Measurements from ENCODE around the gene SAPCD1.

The SAPCD1 gene

DNA sequence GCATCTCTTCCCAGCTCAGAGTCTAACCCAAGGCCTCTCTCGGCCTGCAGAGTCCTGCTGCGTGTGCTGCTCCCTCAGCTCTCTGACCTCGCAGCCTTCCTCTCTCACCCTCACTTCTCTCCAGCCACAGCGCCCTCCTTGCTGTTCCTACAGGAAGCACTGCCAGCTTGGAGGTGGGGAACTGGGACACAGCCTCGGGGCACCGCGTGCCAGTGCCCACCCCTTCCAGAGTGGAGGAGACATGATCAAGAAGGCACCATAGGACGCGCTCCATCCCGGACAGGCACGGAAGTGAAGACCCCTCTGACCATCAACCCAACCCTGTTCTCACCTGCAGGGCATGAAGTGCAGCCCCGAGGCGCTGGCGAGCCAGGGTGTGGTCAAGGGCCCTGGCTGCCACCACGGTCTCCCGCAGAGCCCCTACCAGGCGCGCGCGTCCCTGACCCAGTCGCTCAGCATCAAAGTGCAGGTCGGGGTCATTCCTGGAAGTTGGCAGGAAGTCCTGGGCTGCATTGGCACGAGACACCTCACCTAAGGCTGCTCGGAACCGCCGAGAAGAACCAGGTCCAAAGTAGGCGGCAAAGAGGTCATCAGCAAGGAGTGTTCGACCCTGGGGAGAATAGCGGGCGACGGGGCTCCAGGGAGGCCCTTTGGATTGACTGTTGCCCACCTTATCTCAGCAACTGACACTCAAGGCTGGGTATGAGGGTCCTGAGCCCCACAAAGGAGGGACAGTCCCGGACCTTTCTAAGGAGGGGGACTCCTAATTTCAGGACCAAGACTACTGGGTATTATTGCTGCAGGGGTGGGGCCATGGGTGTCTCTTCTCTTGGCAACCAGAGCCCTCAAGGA is 13.4 kb downstream of the SAPCD1 start:
- no peak overlapping the region for H3K4me3 Mint-ChIP-seq
- peaks cover 41% of the 10 kb centered on the region for H3K36me3 Mint-ChIP-seq (ENCODE audit: low read depth)
- peak overlapping the region; percentile 71 for H3K27ac Mint-ChIP-seq
- H3K27me3 Mint-ChIP-seq = no peaks in the 10 kb centered on the region
- H3K4me1 Mint-ChIP-seq (ENCODE audit: low read depth) = peaks cover 53% of the 10 kb centered on the region
- peaks cover 5% of the 10 kb centered on the region for H3K9me3 Mint-ChIP-seq
- DNase-seq = no peak

DNA sequence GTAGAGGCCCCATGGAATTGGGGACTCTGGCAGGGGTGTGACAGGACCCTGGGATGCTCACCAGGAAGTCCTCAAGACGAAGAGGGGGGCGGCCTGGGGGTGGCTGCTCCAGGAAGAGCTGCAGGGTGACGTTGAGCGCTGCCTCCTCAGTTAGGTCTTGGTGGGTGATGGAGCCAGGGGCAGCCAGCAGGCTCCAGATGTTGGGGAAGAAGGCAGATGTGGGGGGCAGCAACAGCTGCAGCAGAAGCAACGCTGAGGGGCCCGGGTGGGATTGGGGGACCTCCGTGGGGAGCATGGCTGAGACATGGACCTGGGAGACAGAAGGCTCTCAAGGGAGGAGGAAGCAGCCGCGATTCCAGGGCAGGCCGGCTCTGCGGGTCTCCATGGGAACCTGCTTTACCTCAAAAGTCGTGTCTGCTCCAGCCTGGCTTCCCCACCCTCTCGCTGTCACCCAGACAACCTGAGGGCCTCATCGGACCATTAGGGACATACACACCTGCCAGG is 14.1 kb downstream of the SAPCD1 start:
- H3K36me3 Mint-ChIP-seq (ENCODE audit: low read depth) = peaks cover 44% of the 10 kb centered on the region
- peaks cover 47% of the 10 kb centered on the region for H3K4me1 Mint-ChIP-seq (ENCODE audit: low read depth)
- no peak for DNase-seq
- peaks cover under 1% of the 10 kb centered on the region for H3K9me3 Mint-ChIP-seq
- peak overlapping the region; percentile 71 for H3K27ac Mint-ChIP-seq
- H3K27me3 Mint-ChIP-seq = no peaks in the 10 kb centered on the region
- peak overlapping the region; percentile 29 for H3K4me3 Mint-ChIP-seq

DNA sequence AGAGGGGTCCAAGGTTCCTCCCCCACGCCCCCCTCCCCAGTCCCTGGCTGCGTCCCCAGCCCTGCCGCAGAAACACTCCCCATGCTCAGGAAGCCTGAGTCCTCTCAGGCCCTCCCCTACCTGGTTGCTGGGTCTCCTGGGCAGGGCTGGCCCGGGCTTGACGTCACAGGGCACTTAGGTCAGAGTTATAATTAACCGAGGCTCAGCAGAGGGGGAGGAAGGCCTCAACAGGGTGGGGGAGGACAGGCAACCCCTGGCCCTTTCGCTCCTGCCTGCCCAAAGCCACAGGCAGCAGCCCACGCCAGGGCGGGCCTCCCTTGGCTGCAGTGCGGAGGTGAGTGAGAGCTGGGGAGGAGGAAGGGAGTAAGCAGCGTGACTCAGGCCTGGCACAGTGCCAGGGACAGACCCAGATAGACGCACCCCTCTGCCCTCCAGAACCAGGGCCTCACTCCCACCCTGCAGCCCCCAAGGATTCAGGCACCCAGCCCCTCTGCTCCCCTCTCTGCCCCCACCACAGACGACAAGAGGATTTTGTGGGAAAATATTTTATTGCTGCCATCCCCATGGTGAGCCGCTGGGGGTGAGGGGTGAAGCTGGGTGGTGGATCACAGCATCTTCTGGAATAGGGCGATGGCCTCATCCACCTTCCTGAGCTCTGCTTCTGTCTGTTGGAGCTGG is 14.7 kb downstream of the SAPCD1 start, which contains the start of gene VWA7:
VWA7 (minus strand) TSS at position 340 of the 678 bp plus-strand sequence. CDS start 549 bp downstream, outside the sequence.
- DNase-seq = peak; percentile 85
- no peaks in the 10 kb centered on the region for H3K27me3 Mint-ChIP-seq
- peak within 1 kb of the TSS; percentile 46 for H3K4me3 Mint-ChIP-seq
- H3K27ac Mint-ChIP-seq = peak within 1 kb of the TSS; percentile 71
- peaks cover 50% of the 10 kb centered on the region for H3K36me3 Mint-ChIP-seq (ENCODE audit: low read depth)
- H3K4me1 Mint-ChIP-seq (ENCODE audit: low read depth) = peaks cover 44% of the 10 kb centered on the region
- no peaks in the 10 kb centered on the region for H3K9me3 Mint-ChIP-seq

DNA sequence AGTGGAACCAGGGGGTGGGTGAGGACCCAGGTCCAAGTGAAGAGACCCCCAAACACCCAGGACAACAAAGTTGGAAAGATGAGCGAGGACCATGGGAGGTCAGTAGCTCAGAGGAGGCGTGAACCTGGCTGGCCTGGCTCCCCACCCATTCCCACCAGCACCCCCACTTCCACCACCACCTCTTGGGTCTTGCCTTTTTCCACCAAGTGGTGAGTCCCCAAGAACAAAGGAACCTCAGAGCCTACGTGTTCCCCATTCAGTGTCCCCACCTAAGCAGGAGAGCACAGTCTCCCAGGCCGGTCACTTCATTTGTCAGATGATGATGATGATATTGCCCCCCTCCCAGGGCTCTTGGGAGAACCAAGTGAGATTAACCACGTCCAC is 15.2 kb downstream of the SAPCD1 start:
- Mint-ChIP-seq H3K27me3 (no peaks in the 10 kb centered on the region), H3K9me3 (no peaks in the 10 kb centered on the region), H3K4me1 (ENCODE audit: low read depth) (peaks cover 41% of the 10 kb centered on the region), H3K4me3 (no peak overlapping the region), H3K36me3 (ENCODE audit: low read depth) (peaks cover 55% of the 10 kb centered on the region), H3K27ac (peak overlapping the region; percentile 71)
- DNase-seq = no peak

DNA sequence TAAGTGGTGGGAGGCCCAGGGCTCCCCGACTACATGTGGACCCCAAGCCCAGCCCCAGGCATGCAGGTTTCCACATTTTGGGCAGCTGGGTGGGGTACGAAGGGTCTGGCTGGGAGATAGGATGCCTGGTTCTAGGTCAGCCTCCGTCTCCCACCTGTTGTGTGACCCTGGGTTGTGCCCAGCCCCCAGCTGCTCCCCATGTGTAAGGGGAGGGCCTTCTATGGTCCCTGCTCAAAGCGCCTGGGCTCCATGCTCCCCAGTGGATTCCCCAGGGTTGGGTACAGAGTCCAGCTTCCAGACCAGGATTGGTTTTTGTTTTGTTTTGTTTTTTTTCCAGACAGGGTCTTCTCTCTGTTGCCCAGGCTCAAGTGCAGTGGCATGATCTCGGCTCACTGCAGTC is 15.7 kb downstream of the SAPCD1 start:
- H3K27ac Mint-ChIP-seq = peak overlapping the region; percentile 71
- H3K9me3 Mint-ChIP-seq = no peaks in the 10 kb centered on the region
- peaks cover 35% of the 10 kb centered on the region for H3K4me1 Mint-ChIP-seq (ENCODE audit: low read depth)
- peaks cover 60% of the 10 kb centered on the region for H3K36me3 Mint-ChIP-seq (ENCODE audit: low read depth)
- H3K4me3 Mint-ChIP-seq = no peak overlapping the region
- no peaks in the 10 kb centered on the region for H3K27me3 Mint-ChIP-seq
- no peak for DNase-seq

DNA sequence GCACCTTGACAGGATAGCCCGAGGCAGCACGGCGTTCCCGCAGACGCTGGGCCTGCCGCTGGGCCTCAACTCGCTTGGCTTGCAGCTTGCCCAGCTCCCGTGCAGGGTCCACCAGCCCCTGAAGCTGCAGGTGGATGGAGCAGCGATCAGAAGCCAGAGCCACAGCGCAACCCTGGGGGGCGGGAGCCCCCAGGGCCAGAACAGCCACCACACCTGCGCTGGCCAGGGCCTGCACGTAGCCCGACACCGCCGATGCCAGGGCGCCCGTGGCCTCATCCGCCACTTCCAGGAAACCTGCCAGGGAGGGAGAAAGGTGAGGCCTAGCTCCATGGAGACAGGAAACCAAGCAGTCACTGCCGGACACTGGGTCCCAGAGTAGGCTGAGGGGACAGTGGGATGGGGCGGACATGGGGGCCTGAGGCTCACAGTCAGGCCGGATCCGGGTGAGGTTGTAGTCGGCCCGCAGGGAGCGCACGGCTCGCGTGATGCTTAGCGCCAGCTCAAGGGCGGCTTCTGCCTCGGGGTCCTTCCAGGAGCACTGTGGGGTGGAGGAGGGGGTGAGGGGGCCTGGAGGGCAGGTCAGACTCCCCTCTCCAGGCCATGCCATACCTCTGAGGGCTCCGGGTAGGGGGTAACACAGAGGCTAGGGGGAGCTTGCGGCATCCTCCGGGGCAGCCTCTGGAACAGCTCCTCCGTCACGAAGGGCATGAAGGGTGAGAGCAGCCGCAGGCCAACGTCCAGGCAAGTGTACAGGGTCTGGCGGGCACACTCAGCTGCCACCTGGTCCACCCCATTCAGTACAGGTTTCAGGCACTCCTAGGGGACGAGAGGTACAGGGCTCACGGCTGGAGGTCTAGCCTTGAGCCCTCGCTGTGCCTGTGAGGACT is 16.8 kb downstream of the SAPCD1 start:
- Mint-ChIP-seq H3K4me3 (no peak overlapping the region), H3K36me3 (ENCODE audit: low read depth) (peaks cover 70% of the 10 kb centered on the region), H3K9me3 (no peaks in the 10 kb centered on the region), H3K4me1 (ENCODE audit: low read depth) (peaks cover 30% of the 10 kb centered on the region), H3K27me3 (no peaks in the 10 kb centered on the region), H3K27ac (no peak overlapping the region)
- no peak for DNase-seq

DNA sequence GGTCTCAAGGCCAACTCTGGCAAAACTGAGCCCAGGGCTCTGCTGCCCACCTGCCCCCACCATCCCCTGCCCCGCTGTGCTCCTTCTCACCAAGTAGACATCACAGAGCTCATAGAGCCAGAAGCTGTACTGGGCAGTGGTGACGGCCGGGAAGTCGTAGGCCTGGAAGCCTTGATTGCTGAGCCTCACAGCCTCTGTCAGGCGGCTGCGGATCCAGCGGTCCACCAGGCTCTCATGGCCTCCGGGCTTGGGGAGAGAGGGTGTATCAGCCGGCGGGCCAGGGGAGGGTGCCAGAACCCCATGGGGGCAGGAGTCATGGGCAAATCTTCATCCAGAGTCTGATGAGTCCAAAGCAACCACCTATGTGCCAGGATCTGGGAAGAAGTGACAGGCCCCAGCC is 17.5 kb downstream of the SAPCD1 start:
- H3K36me3 Mint-ChIP-seq (ENCODE audit: low read depth) = peaks cover 76% of the 10 kb centered on the region
- no peak overlapping the region for H3K4me3 Mint-ChIP-seq
- H3K9me3 Mint-ChIP-seq = no peaks in the 10 kb centered on the region
- no peaks in the 10 kb centered on the region for H3K27me3 Mint-ChIP-seq
- H3K4me1 Mint-ChIP-seq (ENCODE audit: low read depth) = peaks cover 29% of the 10 kb centered on the region
- H3K27ac Mint-ChIP-seq = no peak overlapping the region
- no peak for DNase-seq

DNA sequence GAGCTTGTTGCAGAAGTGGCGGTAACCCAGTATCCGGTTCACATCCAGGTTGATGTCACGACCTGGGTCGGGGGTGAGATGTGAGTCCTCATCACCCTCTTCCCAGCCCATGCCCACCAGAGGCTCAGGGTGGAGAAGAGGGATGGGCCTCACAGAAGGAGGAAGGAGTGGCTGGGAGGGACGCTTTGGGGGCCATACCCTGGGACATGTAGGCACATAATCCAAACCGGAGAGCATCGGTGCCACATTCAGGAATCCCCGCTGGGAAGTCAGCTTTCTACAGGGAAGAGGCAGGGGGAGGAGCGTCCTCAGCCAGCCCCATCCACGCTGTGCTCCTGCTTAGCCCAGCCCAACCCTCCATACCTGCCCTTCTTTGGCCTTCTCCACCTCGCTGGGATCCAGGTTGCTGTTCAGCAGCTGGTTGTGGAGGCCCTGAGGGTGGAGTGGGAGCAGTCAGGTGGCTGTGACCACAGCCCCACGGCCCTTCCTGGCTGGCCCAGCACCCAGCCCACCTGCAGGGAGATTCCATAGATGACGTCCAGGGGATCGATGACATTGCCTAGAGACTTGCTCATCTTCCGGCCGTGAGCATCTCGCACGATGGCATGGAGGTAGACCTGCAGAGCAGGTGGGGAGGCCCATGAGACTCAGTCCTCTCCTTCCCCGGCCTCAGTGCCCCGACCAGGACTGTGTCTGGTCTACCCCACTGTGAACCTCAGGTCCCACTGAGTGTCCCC is 18.2 kb downstream of the SAPCD1 start:
- Mint-ChIP-seq H3K9me3 (no peaks in the 10 kb centered on the region), H3K36me3 (ENCODE audit: low read depth) (peaks cover 84% of the 10 kb centered on the region), H3K27ac (peak overlapping the region; percentile 57), H3K4me1 (ENCODE audit: low read depth) (peaks cover 23% of the 10 kb centered on the region), H3K27me3 (no peaks in the 10 kb centered on the region), H3K4me3 (no peak overlapping the region)
- no peak for DNase-seq

DNA sequence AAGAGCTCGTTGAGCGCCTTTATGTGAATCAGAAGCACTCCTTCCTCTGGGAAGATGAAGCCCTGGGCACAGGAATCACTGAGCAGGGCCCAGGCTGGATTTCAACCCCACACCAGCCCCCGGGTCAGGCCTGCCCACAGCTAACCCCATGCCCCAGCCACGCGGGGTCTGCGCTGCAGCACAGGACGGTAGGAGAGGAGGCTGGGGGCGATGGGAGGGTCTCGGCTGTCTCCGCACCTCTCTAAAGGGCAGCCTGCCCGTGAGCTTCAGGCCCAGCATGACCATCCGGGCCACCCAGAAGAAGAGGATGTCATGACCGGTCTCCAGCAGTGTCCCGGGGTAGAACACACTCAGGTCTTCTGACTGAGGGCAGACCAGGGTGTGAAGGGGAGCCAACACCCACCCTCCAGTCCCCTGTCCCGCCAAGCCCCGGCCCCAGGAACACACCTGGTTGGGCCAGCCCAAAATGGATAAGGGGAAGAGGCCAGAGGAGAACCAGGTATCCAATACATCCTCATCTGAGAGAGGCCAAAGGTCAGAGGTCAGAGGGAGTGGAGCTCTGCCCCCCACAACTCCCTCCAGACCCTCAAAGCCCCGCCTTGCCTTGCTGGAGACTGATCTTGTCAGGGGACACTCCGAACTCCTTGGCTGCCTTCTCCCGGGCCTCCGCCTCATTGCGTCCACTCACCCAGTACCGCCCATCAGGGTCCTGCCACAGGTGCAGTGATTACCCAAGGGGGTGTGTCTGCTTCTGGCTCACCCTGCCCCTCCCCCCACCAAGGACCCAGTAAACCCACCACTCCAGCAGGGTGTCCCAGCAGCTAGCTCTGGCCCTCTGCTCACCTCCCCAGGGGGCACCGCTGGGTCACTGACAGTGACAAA is 19.0 kb downstream of the SAPCD1 start:
- Mint-ChIP-seq H3K4me1 (ENCODE audit: low read depth) (peaks cover 19% of the 10 kb centered on the region), H3K27ac (no peak overlapping the region), H3K36me3 (ENCODE audit: low read depth) (peaks cover 92% of the 10 kb centered on the region), H3K4me3 (no peak overlapping the region), H3K9me3 (no peaks in the 10 kb centered on the region), H3K27me3 (no peaks in the 10 kb centered on the region)
- no peak for DNase-seq

DNA sequence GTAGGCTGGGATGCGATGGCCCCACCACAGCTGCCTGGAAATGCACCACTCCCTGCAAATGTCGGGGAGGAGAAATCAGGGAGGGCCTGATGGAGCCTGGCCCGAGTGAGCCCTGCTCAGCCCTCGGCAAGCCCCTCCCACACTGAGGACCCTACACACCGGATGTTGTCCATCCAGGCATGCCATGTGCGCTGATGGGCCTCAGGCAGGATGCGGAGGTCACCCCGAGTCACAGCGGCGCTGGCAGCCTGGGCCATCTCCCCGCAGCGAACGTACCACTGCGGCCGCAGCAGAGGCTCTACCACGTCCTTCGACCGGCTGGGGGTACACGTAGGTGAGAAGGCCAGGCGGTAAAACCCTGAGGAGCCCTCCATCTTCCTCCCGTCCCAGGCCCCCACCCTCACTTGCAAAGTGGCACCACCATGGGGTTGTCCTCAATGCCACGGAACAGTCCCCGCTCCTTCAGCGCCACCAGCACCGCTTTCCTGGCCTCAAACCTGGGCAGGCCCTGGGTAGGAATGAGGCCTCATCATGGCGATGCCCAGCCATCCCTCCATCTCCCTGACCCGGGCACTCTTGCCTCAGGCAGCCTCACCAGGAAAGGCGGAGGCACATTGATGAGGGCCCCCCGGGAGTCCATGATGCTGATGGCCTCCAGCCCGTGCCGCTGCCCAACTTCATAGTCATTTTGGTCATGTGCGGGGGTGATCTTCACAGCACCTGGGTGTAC is 19.8 kb downstream of the SAPCD1 start:
- peaks cover 11% of the 10 kb centered on the region for H3K4me1 Mint-ChIP-seq (ENCODE audit: low read depth)
- H3K27ac Mint-ChIP-seq = no peak overlapping the region
- H3K4me3 Mint-ChIP-seq = no peak overlapping the region
- no peaks in the 10 kb centered on the region for H3K9me3 Mint-ChIP-seq
- H3K36me3 Mint-ChIP-seq (ENCODE audit: low read depth) = peaks cover 95% of the 10 kb centered on the region
- no peaks in the 10 kb centered on the region for H3K27me3 Mint-ChIP-seq
- DNase-seq = no peak

DNA sequence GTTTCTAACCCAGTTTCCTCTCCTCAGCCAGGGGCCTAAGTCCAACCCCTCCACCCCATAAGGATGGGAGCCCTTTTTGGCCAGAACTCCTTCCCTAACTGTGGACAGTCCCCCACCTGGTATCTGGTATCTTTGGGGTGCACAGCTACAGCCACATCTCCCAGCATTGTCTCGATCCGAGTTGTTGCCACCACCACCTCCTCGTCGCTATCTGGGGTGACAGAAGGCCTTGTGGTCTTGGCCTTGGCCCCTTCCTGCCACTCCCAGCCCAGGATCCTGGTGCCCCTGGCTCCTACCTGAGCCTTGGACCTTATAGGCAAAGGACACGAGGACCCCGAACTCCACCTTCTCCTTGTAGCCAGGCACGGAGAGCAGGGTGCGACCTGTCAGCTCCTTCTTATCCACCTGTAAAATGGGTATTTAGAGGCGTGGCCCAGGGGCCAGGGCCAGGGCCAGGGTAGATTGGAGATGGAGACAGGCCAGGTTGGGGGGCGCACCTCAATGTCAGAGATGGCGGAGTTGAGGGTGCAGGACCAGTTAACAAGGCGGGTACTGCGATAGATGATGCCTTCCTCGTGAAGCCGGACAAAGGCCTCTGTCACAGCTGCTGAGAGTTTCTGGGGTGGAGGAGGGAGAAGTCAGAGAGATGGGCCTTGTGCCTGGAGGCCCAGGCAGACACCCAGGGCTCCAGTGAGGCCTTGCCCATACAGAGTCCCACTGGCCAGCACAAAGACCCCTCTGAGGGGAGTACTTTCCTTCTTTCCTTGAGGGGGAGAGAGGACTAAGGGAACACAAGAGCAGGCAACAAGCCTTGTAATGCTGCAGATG is 21.9 kb downstream of the SAPCD1 start:
- H3K9me3 Mint-ChIP-seq = no peaks in the 10 kb centered on the region
- peaks cover 93% of the 10 kb centered on the region for H3K36me3 Mint-ChIP-seq (ENCODE audit: low read depth)
- no peaks in the 10 kb centered on the region for H3K27me3 Mint-ChIP-seq
- H3K4me1 Mint-ChIP-seq (ENCODE audit: low read depth) = no peaks in the 10 kb centered on the region
- no peak overlapping the region for H3K4me3 Mint-ChIP-seq
- no peak overlapping the region for H3K27ac Mint-ChIP-seq
- no peak for DNase-seq

DNA sequence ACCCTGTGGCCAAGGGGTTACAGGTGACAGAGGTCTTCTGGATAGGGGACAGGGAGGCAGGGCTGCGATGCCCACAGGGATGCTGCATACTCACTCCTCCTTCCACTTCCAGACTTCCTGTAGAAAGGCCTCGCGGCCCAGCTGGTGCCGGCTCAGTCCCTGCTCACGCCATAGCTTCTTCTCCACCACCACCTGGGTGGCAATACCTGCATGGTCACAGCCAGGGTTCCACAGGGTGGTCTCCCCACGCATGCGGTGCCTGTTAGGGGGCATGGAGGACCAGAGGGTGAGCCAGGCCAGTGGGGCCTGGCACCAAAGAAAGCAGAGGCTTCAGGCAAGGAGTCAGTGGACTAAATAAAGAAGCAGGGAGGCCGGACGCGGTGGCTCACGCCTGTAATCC is 23.0 kb downstream of the SAPCD1 start:
- Mint-ChIP-seq H3K36me3 (ENCODE audit: low read depth) (peaks cover 89% of the 10 kb centered on the region), H3K27ac (no peak overlapping the region), H3K4me1 (ENCODE audit: low read depth) (peaks cover 3% of the 10 kb centered on the region), H3K27me3 (no peaks in the 10 kb centered on the region), H3K4me3 (no peak overlapping the region), H3K9me3 (no peaks in the 10 kb centered on the region)
- no peak for DNase-seq

Measured in activated T-cell treated with anti-CD3 and anti-CD28 coated beads, Interleukin-2, amount 50 U/mL, for 24 hours (primary cell).